ENCODE measurements around the gene PIK3IP1.

Gene PIK3IP1

GRCh38 chr22:31327806-31328543, 35.7 kb upstream of the PIK3IP1 start:
- TF ChIP-seq PATZ1 (CRISPR knock-in tag; IDR thresholded peaks at IDR 0.05; ENCODE audit: borderline replicate concordance) (no peak), PPARA (CRISPR knock-in tag; IDR thresholded peaks at IDR 0.05; ENCODE audit: borderline replicate concordance) (no peak), ZFP30 (CRISPR knock-in tag; IDR thresholded peaks at IDR 0.05) (no peak), ZFP3 (CRISPR knock-in tag; IDR thresholded peaks at IDR 0.05) (no peak), POU6F1 (CRISPR knock-in tag; IDR thresholded peaks at IDR 0.05; ENCODE audit: borderline replicate concordance, low read depth) (no peak), SNAI2 (CRISPR knock-in tag; IDR thresholded peaks at IDR 0.05) (no peak), TOX (CRISPR knock-in tag; IDR thresholded peaks at IDR 0.05; ENCODE audit: borderline replicate concordance) (no peak), ISL1 (CRISPR knock-in tag; IDR thresholded peaks at IDR 0.05) (no peak), CSRNP3 (CRISPR knock-in tag; IDR thresholded peaks at IDR 0.05) (no peak), TCF4 (CRISPR knock-in tag; IDR thresholded peaks at IDR 0.05; ENCODE audit: borderline replicate concordance) (no peak), ZNF8 (CRISPR knock-in tag; IDR thresholded peaks at IDR 0.05) (no peak), ZNF70 (CRISPR knock-in tag; IDR thresholded peaks at IDR 0.05) (no peak), TSHZ2 (CRISPR knock-in tag; IDR thresholded peaks at IDR 0.05) (no peak), ARNTL (CRISPR knock-in tag; IDR thresholded peaks at IDR 0.05; ENCODE audit: borderline replicate concordance, low read depth) (no peak), CSDC2 (CRISPR knock-in tag; IDR thresholded peaks at IDR 0.05) (no peak), CREB5 (CRISPR knock-in tag; IDR thresholded peaks at IDR 0.05; ENCODE audit: low read depth) (no peak), BACH2 (CRISPR knock-in tag; IDR thresholded peaks at IDR 0.05; ENCODE audit: borderline replicate concordance) (no peak), GLIS3 (CRISPR knock-in tag; IDR thresholded peaks at IDR 0.05) (no peak), RARB (CRISPR knock-in tag; IDR thresholded peaks at IDR 0.05) (no peak), OSR1 (CRISPR knock-in tag; IDR thresholded peaks at IDR 0.05) (no peak)
- peak; percentile 67 for ATAC-seq

- ATAC-seq = no peak
- TF ChIP-seq POU6F1 (CRISPR knock-in tag; IDR thresholded peaks at IDR 0.05; ENCODE audit: borderline replicate concordance, low read depth) (no peak), ESRRG (CRISPR knock-in tag; IDR thresholded peaks at IDR 0.05) (no peak), ARNTL (CRISPR knock-in tag; IDR thresholded peaks at IDR 0.05; ENCODE audit: borderline replicate concordance, low read depth) (no peak), ISL1 (CRISPR knock-in tag; IDR thresholded peaks at IDR 0.05) (no peak), TSHZ2 (CRISPR knock-in tag; IDR thresholded peaks at IDR 0.05) (no peak), BACH2 (CRISPR knock-in tag; IDR thresholded peaks at IDR 0.05; ENCODE audit: borderline replicate concordance) (no peak), ZNF565 (CRISPR knock-in tag; conservative IDR thresholded peaks at IDR 0.05; ENCODE audit: low read depth) (no peak), CREB5 (CRISPR knock-in tag; IDR thresholded peaks at IDR 0.05; ENCODE audit: low read depth) (no peak)
Measured at GRCh38 chr22:31326877-31327276, 34.6 kb upstream of the PIK3IP1 start.

Measured in SK-N-SH treated with all-trans-retinoic acid at 6 μM for 48 hours (cell line).